NB4 (cell line): ENCODE data around the gene ALDH4A1.

Experiments
- MYC ChIP-seq: IDR thresholded peaks from 2 replicates; pipeline ENCODE4 v1.6.1; 2011; ENCODE audit warnings: low read depth, low read length
- POLR2A ChIP-seq: IDR thresholded peaks from 2 replicates; pipeline ENCODE4 v1.6.1; 2011; ENCODE audit warnings: mild to moderate bottlenecking; ENCODE audit not compliant: insufficient read length; ENCODE audit errors: extremely low read depth
- TF ChIP-seq, protein P1 (sequence below): IDR thresholded peaks from one replicate; pipeline ENCODE4 v1.5.1; 2012; ENCODE audit warnings: low read depth, low read length

DNA sequence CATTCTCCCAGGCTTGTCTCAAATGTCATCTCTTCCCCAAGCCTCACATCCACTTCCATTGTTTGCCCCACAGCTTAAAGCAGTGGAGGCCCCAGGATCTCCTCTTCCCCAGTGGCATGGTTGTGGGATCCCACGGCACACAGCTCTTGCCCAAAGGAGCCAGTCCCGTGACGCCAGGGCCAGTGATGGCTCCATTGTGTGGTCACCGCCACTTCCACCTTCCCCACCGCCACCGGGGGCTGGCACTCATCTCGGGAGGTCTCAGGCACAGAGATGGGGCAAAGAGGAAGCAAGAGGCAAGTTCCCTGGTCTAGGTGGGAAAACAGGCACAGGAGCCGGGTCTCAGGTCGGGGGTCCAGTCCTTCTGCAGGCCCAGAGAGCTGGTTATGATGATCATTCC is 22.9 kb upstream of the ALDH4A1 start:
- TF ChIP-seq, protein P1, sequence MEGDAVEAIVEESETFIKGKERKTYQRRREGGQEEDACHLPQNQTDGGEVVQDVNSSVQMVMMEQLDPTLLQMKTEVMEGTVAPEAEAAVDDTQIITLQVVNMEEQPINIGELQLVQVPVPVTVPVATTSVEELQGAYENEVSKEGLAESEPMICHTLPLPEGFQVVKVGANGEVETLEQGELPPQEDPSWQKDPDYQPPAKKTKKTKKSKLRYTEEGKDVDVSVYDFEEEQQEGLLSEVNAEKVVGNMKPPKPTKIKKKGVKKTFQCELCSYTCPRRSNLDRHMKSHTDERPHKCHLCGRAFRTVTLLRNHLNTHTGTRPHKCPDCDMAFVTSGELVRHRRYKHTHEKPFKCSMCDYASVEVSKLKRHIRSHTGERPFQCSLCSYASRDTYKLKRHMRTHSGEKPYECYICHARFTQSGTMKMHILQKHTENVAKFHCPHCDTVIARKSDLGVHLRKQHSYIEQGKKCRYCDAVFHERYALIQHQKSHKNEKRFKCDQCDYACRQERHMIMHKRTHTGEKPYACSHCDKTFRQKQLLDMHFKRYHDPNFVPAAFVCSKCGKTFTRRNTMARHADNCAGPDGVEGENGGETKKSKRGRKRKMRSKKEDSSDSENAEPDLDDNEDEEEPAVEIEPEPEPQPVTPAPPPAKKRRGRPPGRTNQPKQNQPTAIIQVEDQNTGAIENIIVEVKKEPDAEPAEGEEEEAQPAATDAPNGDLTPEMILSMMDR, result no peak
- no peak for TF ChIP-seq POLR2A
- TF ChIP-seq MYC, result no peak
